Measurements from ENCODE around the gene FIG4. TPM values are rescaled to one million over a fixed set of nuclear protein-coding genes. Genes with fewer than 3 reads are reported as not detected.

The FIG4 gene
- total RNA-seq, 1 experiment from 2014 or later = 21.3 TPM

DNA sequence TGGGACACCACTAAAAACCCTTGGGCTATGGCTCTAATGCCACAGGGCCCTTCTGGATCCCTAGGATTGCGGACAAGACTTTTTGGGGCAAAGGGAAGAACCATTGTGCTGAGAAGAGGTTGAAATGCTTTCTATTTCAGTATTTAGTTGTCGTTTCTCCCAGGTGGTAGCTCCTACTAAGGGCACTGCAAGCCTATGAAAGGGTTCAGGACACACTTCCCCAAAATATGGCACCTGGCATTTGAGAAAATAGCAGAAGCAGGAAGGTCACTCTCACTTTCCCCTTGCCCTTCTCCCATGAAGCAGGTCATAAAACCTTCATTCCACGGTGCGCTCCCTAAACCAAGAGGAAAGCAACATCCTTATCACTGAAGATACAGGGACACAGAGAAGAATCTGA lies 161.6 kb downstream of the FIG4 start (continued):
- TF ChIP-seq, protein P1, sequence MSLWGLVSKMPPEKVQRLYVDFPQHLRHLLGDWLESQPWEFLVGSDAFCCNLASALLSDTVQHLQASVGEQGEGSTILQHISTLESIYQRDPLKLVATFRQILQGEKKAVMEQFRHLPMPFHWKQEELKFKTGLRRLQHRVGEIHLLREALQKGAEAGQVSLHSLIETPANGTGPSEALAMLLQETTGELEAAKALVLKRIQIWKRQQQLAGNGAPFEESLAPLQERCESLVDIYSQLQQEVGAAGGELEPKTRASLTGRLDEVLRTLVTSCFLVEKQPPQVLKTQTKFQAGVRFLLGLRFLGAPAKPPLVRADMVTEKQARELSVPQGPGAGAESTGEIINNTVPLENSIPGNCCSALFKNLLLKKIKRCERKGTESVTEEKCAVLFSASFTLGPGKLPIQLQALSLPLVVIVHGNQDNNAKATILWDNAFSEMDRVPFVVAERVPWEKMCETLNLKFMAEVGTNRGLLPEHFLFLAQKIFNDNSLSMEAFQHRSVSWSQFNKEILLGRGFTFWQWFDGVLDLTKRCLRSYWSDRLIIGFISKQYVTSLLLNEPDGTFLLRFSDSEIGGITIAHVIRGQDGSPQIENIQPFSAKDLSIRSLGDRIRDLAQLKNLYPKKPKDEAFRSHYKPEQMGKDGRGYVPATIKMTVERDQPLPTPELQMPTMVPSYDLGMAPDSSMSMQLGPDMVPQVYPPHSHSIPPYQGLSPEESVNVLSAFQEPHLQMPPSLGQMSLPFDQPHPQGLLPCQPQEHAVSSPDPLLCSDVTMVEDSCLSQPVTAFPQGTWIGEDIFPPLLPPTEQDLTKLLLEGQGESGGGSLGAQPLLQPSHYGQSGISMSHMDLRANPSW (CRISPR knock-in tag; conservative IDR thresholded peaks at IDR 0.05; ENCODE audit: low read depth) = no peak
- TF ChIP-seq, protein P2, sequence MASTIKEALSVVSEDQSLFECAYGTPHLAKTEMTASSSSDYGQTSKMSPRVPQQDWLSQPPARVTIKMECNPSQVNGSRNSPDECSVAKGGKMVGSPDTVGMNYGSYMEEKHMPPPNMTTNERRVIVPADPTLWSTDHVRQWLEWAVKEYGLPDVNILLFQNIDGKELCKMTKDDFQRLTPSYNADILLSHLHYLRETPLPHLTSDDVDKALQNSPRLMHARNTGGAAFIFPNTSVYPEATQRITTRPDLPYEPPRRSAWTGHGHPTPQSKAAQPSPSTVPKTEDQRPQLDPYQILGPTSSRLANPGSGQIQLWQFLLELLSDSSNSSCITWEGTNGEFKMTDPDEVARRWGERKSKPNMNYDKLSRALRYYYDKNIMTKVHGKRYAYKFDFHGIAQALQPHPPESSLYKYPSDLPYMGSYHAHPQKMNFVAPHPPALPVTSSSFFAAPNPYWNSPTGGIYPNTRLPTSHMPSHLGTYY (CRISPR knock-in tag; IDR thresholded peaks at IDR 0.05) = no peak
- no peak for TF ChIP-seq MXD4 (CRISPR knock-in tag; IDR thresholded peaks at IDR 0.05; ENCODE audit: borderline replicate concordance)

DNA sequence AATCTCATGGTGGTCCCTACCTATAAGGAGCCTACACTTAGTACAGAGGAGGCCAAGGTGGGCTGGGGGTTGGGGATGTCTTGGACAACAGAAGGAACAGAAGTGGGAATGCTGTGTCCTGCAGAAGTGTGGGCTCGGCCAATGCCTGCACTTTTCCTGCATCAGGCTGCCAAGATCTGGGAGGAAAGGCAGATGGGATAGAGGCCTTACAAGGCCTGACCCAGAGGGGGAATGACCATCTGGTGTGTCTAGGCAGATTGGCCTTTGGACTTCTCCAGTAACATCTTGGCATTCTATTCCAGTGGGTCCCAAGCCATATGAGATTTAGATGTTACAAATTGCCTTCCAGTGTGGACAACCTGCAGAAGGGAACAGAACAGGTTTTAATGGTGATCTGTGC lies 162.3 kb downstream of the FIG4 start:
- Mint-ChIP-seq H3K9me3 (peaks cover 35% of the 10 kb centered on the region), H3K4me1 (peaks cover 9% of the 10 kb centered on the region), H3K27ac (no peak overlapping the region), H3K4me3 (no peak overlapping the region), H3K27me3 (ENCODE audit: low read depth) (no peaks in the 10 kb centered on the region; the same call in 1 of the 2 replicates), H3K36me3 (peaks cover 6% of the 10 kb centered on the region; the same call in 1 of the 2 replicates)
- TF ChIP-seq GTF2I (CRISPR knock-in tag; conservative IDR thresholded peaks at IDR 0.05) (no peak), CREM (CRISPR knock-in tag; IDR thresholded peaks at IDR 0.05) (no peak), ESRRA (CRISPR knock-in tag; IDR thresholded peaks at IDR 0.05; ENCODE audit: borderline replicate concordance) (no peak), SMAD3 (CRISPR knock-in tag; IDR thresholded peaks at IDR 0.05; ENCODE audit: borderline replicate concordance) (no peak), ZNF423 (CRISPR knock-in tag; IDR thresholded peaks at IDR 0.05) (no peak)
- TF ChIP-seq, protein P3, sequence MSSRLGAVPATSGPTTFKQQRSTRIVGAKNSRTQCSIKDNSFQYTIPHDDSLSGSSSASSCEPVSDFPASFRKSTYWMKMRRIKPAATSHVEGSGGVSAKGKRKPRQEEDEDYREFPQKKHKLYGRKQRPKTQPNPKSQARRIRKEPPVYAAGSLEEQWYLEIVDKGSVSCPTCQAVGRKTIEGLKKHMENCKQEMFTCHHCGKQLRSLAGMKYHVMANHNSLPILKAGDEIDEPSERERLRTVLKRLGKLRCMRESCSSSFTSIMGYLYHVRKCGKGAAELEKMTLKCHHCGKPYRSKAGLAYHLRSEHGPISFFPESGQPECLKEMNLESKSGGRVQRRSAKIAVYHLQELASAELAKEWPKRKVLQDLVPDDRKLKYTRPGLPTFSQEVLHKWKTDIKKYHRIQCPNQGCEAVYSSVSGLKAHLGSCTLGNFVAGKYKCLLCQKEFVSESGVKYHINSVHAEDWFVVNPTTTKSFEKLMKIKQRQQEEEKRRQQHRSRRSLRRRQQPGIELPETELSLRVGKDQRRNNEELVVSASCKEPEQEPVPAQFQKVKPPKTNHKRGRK (CRISPR knock-in tag; IDR thresholded peaks at IDR 0.05; ENCODE audit: borderline replicate concordance) = no peak
- TF ChIP-seq, protein P4, sequence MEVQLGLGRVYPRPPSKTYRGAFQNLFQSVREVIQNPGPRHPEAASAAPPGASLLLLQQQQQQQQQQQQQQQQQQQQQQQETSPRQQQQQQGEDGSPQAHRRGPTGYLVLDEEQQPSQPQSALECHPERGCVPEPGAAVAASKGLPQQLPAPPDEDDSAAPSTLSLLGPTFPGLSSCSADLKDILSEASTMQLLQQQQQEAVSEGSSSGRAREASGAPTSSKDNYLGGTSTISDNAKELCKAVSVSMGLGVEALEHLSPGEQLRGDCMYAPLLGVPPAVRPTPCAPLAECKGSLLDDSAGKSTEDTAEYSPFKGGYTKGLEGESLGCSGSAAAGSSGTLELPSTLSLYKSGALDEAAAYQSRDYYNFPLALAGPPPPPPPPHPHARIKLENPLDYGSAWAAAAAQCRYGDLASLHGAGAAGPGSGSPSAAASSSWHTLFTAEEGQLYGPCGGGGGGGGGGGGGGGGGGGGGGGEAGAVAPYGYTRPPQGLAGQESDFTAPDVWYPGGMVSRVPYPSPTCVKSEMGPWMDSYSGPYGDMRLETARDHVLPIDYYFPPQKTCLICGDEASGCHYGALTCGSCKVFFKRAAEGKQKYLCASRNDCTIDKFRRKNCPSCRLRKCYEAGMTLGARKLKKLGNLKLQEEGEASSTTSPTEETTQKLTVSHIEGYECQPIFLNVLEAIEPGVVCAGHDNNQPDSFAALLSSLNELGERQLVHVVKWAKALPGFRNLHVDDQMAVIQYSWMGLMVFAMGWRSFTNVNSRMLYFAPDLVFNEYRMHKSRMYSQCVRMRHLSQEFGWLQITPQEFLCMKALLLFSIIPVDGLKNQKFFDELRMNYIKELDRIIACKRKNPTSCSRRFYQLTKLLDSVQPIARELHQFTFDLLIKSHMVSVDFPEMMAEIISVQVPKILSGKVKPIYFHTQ (CRISPR knock-in tag; IDR thresholded peaks at IDR 0.05) = no peak
- TF ChIP-seq, protein P5, sequence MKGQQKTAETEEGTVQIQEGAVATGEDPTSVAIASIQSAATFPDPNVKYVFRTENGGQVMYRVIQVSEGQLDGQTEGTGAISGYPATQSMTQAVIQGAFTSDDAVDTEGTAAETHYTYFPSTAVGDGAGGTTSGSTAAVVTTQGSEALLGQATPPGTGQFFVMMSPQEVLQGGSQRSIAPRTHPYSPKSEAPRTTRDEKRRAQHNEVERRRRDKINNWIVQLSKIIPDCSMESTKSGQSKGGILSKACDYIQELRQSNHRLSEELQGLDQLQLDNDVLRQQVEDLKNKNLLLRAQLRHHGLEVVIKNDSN (CRISPR knock-in tag; IDR thresholded peaks at IDR 0.05) = no peak
- ChIA-PET CTCF (no interaction called here), POLR2A (no interaction called here)
- ATAC-seq = no peak
- DNase-seq (ENCODE audit: low spot score) = no peak

DNA sequence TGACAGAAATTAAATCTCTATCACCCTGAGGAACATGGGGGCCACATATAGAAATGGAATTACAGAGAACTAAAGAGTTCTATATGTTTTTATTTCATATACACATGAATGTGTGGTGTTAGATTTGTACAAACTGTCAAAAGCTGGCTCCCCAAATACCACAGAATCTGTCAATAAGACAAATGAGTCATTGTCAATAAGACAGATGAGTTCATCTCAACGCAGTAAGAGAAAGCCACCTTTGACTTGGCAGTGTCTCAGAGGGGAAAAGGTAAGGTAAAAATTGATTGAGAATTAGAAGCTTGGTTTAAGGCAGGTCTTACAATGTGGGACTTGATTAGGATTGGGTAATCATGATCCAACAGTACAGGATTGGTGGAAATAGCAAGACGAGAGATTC lies 162.9 kb downstream of the FIG4 start:
- DNase-seq (ENCODE audit: low spot score) = no peak
- Mint-ChIP-seq H3K27ac (peak overlapping the region; percentile 64), H3K4me1 (peaks cover 9% of the 10 kb centered on the region), H3K36me3 (peaks cover 2% of the 10 kb centered on the region; the same call in 1 of the 2 replicates), H3K27me3 (ENCODE audit: low read depth) (no peaks in the 10 kb centered on the region; the same call in 1 of the 2 replicates), H3K4me3 (no peak overlapping the region), H3K9me3 (peaks cover 30% of the 10 kb centered on the region)
- CTCF ChIA-PET = no interaction called here
- no peak for ATAC-seq
- POLR2A ChIA-PET = no interaction called here
- TF ChIP-seq, protein P6, sequence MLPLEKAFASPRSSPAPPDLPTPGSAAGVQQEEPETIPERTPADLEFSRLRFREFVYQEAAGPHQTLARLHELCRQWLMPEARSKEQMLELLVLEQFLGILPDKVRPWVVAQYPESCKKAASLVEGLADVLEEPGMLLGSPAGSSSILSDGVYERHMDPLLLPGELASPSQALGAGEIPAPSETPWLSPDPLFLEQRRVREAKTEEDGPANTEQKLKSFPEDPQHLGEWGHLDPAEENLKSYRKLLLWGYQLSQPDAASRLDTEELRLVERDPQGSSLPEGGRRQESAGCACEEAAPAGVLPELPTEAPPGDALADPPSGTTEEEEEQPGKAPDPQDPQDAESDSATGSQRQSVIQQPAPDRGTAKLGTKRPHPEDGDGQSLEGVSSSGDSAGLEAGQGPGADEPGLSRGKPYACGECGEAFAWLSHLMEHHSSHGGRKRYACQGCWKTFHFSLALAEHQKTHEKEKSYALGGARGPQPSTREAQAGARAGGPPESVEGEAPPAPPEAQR (CRISPR knock-in tag; IDR thresholded peaks at IDR 0.05) = no peak
- TF ChIP-seq, protein P7, sequence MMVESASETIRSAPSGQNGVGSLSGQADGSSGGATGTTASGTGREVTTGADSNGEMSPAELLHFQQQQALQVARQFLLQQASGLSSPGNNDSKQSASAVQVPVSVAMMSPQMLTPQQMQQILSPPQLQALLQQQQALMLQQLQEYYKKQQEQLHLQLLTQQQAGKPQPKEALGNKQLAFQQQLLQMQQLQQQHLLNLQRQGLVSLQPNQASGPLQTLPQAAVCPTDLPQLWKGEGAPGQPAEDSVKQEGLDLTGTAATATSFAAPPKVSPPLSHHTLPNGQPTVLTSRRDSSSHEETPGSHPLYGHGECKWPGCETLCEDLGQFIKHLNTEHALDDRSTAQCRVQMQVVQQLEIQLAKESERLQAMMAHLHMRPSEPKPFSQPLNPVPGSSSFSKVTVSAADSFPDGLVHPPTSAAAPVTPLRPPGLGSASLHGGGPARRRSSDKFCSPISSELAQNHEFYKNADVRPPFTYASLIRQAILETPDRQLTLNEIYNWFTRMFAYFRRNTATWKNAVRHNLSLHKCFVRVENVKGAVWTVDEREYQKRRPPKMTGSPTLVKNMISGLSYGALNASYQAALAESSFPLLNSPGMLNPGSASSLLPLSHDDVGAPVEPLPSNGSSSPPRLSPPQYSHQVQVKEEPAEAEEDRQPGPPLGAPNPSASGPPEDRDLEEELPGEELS (CRISPR knock-in tag; IDR thresholded peaks at IDR 0.05) = no peak
- no peak for TF ChIP-seq TCF7 (CRISPR knock-in tag; IDR thresholded peaks at IDR 0.05; ENCODE audit: low read depth)
- no peak for TF ChIP-seq MYBL2 (CRISPR knock-in tag; IDR thresholded peaks at IDR 0.05)
- no peak for TF ChIP-seq MXD4 (CRISPR knock-in tag; IDR thresholded peaks at IDR 0.05; ENCODE audit: borderline replicate concordance)
- TF ChIP-seq FOXP1 (CRISPR knock-in tag; IDR thresholded peaks at IDR 0.05; ENCODE audit: borderline replicate concordance) = no peak
- TF ChIP-seq ETV6 (CRISPR knock-in tag; IDR thresholded peaks at IDR 0.05) = no peak
- TF ChIP-seq RELA (CRISPR knock-in tag; IDR thresholded peaks at IDR 0.05; ENCODE audit: borderline replicate concordance) = no peak
- no peak for TF ChIP-seq TP53 (CRISPR knock-in tag; IDR thresholded peaks at IDR 0.05)
- TF ChIP-seq HMGA2 (CRISPR knock-in tag; IDR thresholded peaks at IDR 0.05) = no peak
- TF ChIP-seq GTF2I (CRISPR knock-in tag; conservative IDR thresholded peaks at IDR 0.05) = no peak
- TF ChIP-seq ZNF138 (CRISPR knock-in tag; conservative IDR thresholded peaks at IDR 0.05) = no peak

Data from WTC11 (cell line).